ENCODE results near the gene MTA1.
A peak's percentile ranks its signal among the peaks of the same experiment; 100 is the strongest.

Gene MTA1

GRCh38 chr14:105476831-105477659, 57.4 kb downstream of the MTA1 start:
- DNase-seq (ENCODE audit: low spot score) = no peak

- no peak for DNase-seq (ENCODE audit: low spot score)
Observed at GRCh38 chr14:105477660-105478397, 58.2 kb downstream of the MTA1 start.

- DNase-seq (ENCODE audit: low spot score) = no peak
Observed at GRCh38 chr14:105478398-105479251, 59.0 kb downstream of the MTA1 start.

DNA sequence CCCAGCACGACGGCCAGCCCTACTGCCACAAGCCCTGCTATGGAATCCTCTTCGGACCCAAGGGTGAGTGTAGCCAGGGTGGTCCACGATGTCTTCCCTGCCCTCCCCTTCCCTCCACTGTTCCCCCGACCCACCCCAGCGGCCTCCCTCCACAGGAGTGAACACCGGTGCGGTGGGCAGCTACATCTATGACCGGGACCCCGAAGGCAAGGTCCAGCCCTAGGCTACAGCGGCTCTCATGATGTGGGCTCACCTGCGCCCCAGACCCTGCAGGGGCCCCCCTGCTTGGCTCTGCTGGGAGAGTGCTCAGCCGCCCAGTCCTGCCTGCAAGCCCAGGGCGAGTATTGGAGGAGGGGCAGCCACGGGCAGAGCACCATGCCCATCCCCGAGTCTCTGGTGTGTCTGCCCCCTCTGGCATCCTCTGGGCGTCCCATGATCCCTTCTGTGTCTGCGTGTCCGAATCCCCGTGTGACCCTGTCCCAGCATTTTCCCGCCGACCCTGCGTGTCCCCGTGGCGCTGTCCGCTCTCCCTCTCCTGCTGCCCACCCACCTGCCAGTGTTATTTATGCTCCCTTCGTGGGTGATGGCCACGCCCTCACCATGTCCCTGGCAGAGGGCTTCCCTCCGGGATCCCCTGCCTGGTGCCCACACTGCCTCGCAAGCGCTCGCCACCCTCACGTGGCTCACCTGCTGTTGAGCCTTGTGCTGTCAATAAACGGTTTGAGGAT, 60.0 kb downstream of the MTA1 start:
- no peak for DNase-seq (ENCODE audit: low spot score)

DNA sequence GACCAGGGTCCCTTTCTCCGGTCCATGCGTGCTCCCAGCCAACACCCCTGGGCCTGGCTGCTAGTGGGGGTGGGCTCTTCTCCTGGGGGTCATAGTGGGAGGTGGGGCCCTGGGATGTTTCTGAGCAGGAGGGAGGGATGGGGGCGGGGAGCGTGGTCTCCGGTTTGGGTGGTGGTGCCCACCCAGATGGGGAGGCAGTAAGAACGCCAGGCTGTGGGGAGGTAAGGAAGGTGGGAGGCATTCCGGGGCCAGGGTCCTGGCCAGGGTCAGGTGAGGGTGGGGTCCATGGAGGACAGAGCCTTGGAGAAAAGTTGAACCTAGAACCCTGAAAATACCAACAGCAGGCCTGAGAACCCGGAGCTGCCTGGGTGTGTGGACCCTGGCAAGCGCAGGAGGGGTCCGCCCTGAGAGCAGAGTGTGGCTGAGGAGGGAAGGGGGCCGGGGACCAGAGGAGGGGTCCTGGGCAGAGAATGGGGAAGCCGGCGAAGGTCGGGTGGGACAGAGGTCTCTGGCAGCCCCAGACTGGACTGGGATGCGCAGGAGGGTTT, 60.6 kb downstream of the MTA1 start:
- no peak for DNase-seq (ENCODE audit: low spot score)

DNA sequence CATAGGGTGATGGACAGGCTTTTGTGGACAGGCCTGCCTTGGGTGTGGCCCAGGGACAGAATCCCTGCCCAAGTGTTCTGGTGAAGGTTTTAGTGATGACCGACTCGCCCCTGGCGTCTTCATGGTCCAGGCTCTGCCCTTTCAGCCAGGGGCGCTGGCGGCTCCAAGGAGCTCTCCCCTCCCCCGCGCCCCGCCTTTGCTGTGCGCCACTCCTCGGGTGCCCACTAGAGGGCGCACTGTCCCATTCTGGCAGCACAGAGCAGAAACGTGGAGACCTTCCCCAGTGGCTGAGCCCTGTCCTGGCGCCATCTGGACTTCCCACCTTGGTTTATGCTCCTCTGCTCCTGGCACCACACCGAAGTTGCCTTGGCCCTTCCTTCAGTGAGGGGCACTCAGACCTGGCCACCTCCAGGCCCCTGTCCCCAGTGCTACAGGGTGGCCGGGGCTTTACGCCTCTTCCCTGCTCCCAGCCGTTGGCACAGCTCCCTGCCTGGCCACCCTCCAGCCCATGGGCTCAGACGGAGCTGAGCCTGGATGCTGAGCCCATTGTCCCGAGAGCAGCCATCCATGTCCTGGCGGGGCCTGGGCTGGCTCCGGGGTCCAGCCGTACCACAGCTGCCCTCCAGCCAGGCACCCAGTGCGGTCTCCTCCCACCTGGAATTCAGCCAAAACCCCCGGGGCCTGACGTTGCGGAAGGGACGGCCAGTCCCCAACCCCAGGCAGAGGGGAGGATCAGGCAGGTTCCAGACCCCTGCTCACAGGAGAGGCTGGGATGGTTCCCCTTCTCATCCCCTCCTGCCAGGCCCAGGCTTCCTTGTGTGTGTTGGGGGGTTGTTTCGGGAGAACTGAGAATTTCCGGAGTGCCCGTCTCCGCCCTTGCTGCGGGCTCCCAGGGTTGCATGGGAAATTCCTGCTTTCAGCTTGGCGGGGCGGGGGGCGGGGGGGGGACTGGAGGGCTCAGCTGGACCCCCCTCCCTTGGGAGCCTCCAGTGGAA, 61.5 kb downstream of the MTA1 start:
- peak; percentile 90 for DNase-seq (ENCODE audit: low spot score)

DNA sequence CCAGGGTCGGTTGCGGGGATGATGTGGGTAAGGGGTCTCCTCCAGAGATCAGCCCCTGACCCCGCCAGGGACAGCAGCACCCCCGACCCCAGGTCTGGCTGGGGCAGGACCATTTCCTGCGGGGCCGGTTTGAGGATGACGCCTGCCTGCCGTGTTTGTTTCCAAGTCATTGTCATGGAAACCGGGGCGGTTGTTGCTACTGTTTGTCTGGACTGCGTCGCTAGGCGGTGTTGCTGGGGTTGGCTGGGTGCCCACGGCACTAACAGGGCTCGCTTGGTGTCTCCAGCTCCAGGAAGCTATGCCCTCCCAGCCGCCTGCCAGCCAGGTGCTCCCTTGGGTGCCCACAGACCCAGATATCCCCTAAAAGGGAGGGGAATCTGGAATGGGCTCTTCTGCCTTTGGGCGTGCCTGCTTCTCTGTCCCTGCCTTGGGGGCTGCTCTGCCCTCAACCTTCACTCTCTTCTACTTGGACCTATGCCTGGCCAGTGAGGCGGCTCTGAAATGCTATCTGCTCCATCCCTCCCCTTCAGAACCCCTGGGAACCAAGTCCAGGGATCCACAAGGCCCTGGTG, 62.3 kb downstream of the MTA1 start:
- peak; percentile 92 for DNase-seq (ENCODE audit: low spot score)

GRCh38 chr14:105482486-105483110, 63.0 kb downstream of the MTA1 start:
- DNase-seq (ENCODE audit: low spot score) = no peak

GRCh38 chr14:105483300-105484068, 63.9 kb downstream of the MTA1 start:
- no peak for DNase-seq (ENCODE audit: low spot score)

- no peak for DNase-seq (ENCODE audit: low spot score)
Observed at GRCh38 chr14:105484069-105484996, 64.7 kb downstream of the MTA1 start.

DNA sequence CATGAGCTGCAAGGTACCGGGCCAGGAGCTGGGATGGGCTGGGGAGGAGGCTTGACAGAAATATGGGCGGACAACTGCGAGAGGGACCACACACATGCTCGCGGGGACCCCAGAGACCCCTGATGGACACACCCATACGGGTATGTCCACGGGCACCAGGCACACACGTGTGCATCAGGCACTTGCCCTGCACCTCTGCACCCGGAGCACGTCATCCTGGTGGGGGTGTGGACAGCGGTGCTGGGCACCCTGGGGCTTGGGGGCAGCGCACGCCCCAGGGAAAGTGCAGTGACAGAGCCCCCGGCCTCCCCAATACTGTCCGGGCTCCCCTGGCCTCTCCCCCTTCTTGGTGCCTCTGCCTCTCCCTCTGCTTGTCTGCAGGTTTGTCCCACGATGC, 65.4 kb downstream of the MTA1 start:
- DNase-seq (ENCODE audit: low spot score) = no peak

- peak; percentile 88 for DNase-seq (ENCODE audit: low spot score)
Observed at GRCh38 chr14:105485739-105486162, 66.1 kb downstream of the MTA1 start.

DNA sequence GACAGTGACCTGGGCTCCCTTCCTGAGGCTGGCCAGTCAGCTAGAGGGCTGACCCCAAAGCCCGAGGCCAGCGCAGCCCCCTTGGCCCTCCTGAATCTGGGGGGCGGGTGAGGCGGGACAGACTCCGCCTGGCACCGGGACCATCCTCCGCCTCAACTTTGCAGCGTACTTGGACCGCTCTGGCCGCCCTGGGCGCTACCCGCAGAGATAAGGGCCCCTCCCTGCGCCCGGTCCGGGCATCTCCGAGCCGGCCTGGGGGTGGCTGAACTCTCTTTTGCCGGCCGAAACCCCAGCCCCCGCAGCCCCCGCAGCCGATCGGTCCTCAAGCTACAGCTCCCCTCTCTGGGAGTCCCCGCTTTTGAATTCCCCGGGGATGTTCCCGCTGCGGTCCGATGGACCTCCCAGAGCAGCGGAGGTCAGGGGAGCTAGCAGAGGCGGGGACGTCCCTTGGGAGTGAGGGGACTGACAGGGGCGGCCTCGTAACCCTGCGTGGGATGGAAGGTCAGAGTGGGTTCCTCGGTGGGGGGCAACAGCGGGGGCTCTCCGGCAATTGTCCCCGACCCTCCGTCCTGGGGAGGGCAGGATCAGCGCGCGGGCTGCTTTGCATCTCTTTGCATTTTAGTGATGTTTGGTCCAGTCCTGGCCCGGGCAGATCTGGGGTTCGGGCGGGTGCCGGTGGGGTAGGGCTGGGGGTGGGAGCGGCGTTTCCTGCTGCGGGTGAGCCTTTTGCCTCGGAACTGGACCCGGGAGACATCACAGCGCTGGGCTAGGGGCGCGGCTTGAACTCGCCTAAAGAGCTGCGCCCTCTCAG, 66.7 kb downstream of the MTA1 start, which contains the start of gene CRIP1:
TSS of gene CRIP1 (plus strand) at position 724 of the 811 bp plus-strand sequence. CDS start 374 bp downstream, outside the sequence.
- no peak for DNase-seq (ENCODE audit: low spot score)

GRCh38 chr14:105486974-105487448, 67.4 kb downstream of the MTA1 start:
- no peak for DNase-seq (ENCODE audit: low spot score)

DNA sequence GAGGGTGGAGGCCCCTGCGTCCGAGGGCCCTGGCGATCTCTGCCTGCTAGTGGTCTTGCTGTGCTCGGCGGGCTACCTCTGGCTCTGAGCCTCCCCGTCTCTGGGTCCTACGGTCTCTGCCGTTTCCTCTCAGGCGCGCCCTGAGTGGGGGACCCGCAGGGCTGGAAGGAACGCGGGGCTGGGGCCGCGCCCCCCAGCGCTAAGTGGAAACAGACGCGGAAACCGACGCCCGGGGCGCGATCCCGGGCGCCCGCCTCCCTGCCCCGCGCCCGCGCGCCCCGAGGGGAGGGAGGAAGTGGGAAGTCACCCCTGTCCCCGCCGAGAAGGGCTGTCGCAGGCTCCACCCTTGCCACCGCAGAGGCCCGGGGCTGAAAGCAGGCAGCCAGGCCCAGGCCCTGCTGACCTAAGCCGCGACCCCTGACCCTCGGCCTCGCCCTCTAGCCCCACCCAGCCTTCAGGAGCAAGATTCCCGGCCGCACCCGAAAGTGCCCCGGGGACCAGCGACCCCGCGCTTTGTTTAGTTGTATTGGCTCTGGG, 67.9 kb downstream of the MTA1 start:
- no peak for DNase-seq (ENCODE audit: low spot score)

All from HuH-7 (cell line).